Neural cell (in vitro differentiated cells): ENCODE results near the gene CLASP2. TPM values are rescaled to one million over a fixed set of nuclear protein-coding genes. Genes with fewer than 3 reads are reported as not detected.
A peak's percentile ranks its signal among the peaks of the same experiment; 100 is the strongest.

ENCODE experiments used
- H2AFZ ChIP-seq: fragments of 200-600, 300-800 bp; sonication (generic), shearing (Covaris generic); 2 replicates; pipeline ENCODE4 v1.6.0; 2014; ENCODE audit warnings: low read depth, mild to moderate bottlenecking, antibody characterized with exemption, low read length, moderate library complexity
- H3F3A ChIP-seq: fragments of 200-600 bp; shearing (Covaris generic); 2 replicates; pipeline ENCODE4 v1.6.1; 2016; ENCODE audit warnings: mild to moderate bottlenecking, moderate library complexity, mixed read lengths, antibody characterized with exemption, low read length; ENCODE audit not compliant: insufficient read depth, poor library complexity, severe bottlenecking
- H3K27ac ChIP-seq: fragments of 200-600, 300-800 bp; sonication (generic), shearing (Covaris generic); 2 replicates; pipeline ENCODE4 v1.5.1; 2014; ENCODE audit warnings: mild to moderate bottlenecking, low read length, moderate library complexity
- H3K27me3 ChIP-seq: fragments of 300-800, 200-600 bp; sonication (generic), shearing (Covaris generic); 2 replicates; pipeline ENCODE4 v1.6.0; 2014; ENCODE audit warnings: mild to moderate bottlenecking, low read depth, low read length, moderate library complexity; ENCODE audit not compliant: insufficient read depth
- H3K36me3 ChIP-seq: fragments of 300-800, 200-600 bp; sonication (generic), shearing (Covaris generic); 2 replicates; pipeline ENCODE4 v1.5.1; 2014; ENCODE audit warnings: mild to moderate bottlenecking, antibody characterized with exemption, low read length, moderate library complexity; ENCODE audit not compliant: insufficient read depth
- H3K4me2 ChIP-seq: fragments of 300-800, 200-600 bp; sonication (generic), shearing (Covaris generic); 2 replicates; pipeline ENCODE4 v1.6.0; 2014; ENCODE audit warnings: mild to moderate bottlenecking, low read length
- H3K4me3 ChIP-seq: fragments of 300-800, 200-600 bp; sonication (generic), shearing (Covaris generic); 2 replicates; pipeline ENCODE4 v1.5.1; 2014; ENCODE audit warnings: mild to moderate bottlenecking, low read length, moderate library complexity
- H3K79me2 ChIP-seq: fragments of 200-600 bp; shearing (Covaris generic); replicated peaks from 2 replicates; pipeline ENCODE4 v1.6.0; 2014; ENCODE audit warnings: mild to moderate bottlenecking, low read length, moderate library complexity; ENCODE audit not compliant: insufficient read depth
- H3K9ac ChIP-seq: fragments of 300-800, 200-600 bp; sonication (generic), shearing (Covaris generic); 2 replicates; pipeline ENCODE4 v1.6.1; 2016; ENCODE audit warnings: mild to moderate bottlenecking, low read length, mixed read lengths
- H3K9me2 ChIP-seq: fragments of 200-600 bp; shearing (Covaris generic); 2 replicates; pipeline ENCODE4 v1.6.1; 2016; ENCODE audit warnings: mild to moderate bottlenecking, low read length, mixed read lengths; ENCODE audit not compliant: insufficient read depth
- H3K9me3 ChIP-seq: fragments of 200-600, 300-800 bp; sonication (generic), shearing (Covaris generic); 2 replicates; pipeline ENCODE4 v1.6.1; 2016; ENCODE audit warnings: mild to moderate bottlenecking, mixed run types, low read length, moderate library complexity, mixed read lengths
- H4K20me1 ChIP-seq: fragments of 200-600 bp; shearing (Covaris generic); 2 replicates; pipeline ENCODE4 v1.6.1; 2016; ENCODE audit warnings: mild to moderate bottlenecking, mixed run types; ENCODE audit not compliant: insufficient read depth
- CTCF ChIP-seq: fragments of 450-650 bp; IDR thresholded peaks from 2 replicates; pipeline ENCODE4 v1.5.1; 2014; ENCODE audit warnings: antibody characterized with exemption, mild to moderate bottlenecking, moderate library complexity; ENCODE audit not compliant: poor library complexity, severe bottlenecking
- EP300 ChIP-seq: fragments of 450-650 bp; conservative IDR thresholded peaks from 2 replicates; pipeline ENCODE4 v1.6.1; 2014; ENCODE audit warnings: antibody characterized with exemption, mild to moderate bottlenecking, moderate library complexity; ENCODE audit not compliant: poor library complexity, severe bottlenecking
- EZH2 ChIP-seq: fragments of 200-600, 300-800 bp; shearing (Covaris generic), sonication (generic); IDR thresholded peaks from 2 replicates; pipeline ENCODE4 v1.6.1; 2014; ENCODE audit warnings: antibody characterized with exemption, low read length, borderline replicate concordance, mild to moderate bottlenecking; ENCODE audit not compliant: insufficient read depth, poor library complexity, severe bottlenecking
- MXI1 ChIP-seq: fragments of 450-650 bp; conservative IDR thresholded peaks from 2 replicates; pipeline ENCODE4 v1.6.1; 2014; ENCODE audit warnings: antibody characterized with exemption, mild to moderate bottlenecking; ENCODE audit not compliant: poor library complexity, severe bottlenecking
- POLR2AphosphoS5 ChIP-seq: IDR thresholded peaks from 2 replicates; pipeline ENCODE4 v1.6.1; 2012
- RAD21 ChIP-seq: fragments of 450-650 bp; conservative IDR thresholded peaks from 2 replicates; pipeline ENCODE4 v1.6.1; 2014; ENCODE audit warnings: antibody characterized with exemption, mild to moderate bottlenecking, moderate library complexity
- REST ChIP-seq: IDR thresholded peaks from 2 replicates; pipeline ENCODE4 v1.6.1; 2012; ENCODE audit warnings: borderline replicate concordance
- SMC3 ChIP-seq: fragments of 450-650 bp; conservative IDR thresholded peaks from 2 replicates; pipeline ENCODE4 v1.6.1; 2014; ENCODE audit warnings: antibody characterized with exemption, mild to moderate bottlenecking, moderate library complexity; ENCODE audit not compliant: poor library complexity
- TAF1 ChIP-seq: IDR thresholded peaks from 2 replicates; pipeline ENCODE4 v1.6.1; 2012; ENCODE audit warnings: low read depth
- polyA minus RNA-seq: library from RNA; depleted of rRNA, polyadenylated mRNA; stranded (reverse); fragments of >200 nt; gene quantifications from 2 replicates; pipeline ENCODE4 v1.2.3, GENCODE V29; 2014
- polyA plus RNA-seq: library from polyadenylated mRNA; depleted of rRNA; stranded (reverse); fragments of >200 nt; gene quantifications from 2 replicates; pipeline ENCODE4 v1.2.3, GENCODE V29; 2014

CLASP2 gene
- 911 and 938 TPM in 2 replicates for polyA plus RNA-seq
- polyA minus RNA-seq = 1,578 and 1,795 TPM in 2 replicates

GRCh38 chr3:33717866-33718594 is at the start of gene CLASP2:
Gene CLASP2, minus strand, starts transcription at chr3:33718254. Its CDS starts 252 bp downstream, at chr3:33718002.
- Histone ChIP-seq H3F3A (no peaks in the 10 kb centered on the region), H3K79me2 (peaks cover 14% of the 10 kb centered on the region), H3K9me3 (no peaks in the 10 kb centered on the region), H3K36me3 (no peaks in the 10 kb centered on the region), H3K27me3 (no peaks in the 10 kb centered on the region), H3K27ac (peak within 1 kb of the TSS; percentile 37), H3K9me2 (no peaks in the 10 kb centered on the region), H3K4me2 (peak within 1 kb of the TSS; percentile 93), H3K4me3 (peak within 1 kb of the TSS; percentile 91), H3K9ac (peak within 1 kb of the TSS; percentile 58), H2AFZ (peak within 1 kb of the TSS; percentile 86), H4K20me1 (no peaks in the 10 kb centered on the region)
- TF ChIP-seq TAF1 (no peak), RAD21 (peak; percentile 34), EP300 (no peak), CTCF (no peak), REST (no peak), MXI1 (peak; percentile 86), SMC3 (no peak), POLR2AphosphoS5 (peak; percentile 42), EZH2 (no peak)

- no peak overlapping the region for H3K4me3 ChIP-seq
- H2AFZ ChIP-seq = no peak overlapping the region
Observed at GRCh38 chr3:33758864-33759263, 40.8 kb upstream of the CLASP2 start.

More at GRCh38 chr3:33758864-33759263, 40.8 kb upstream of the CLASP2 start:
- H3F3A ChIP-seq = no peaks in the 10 kb centered on the region
- H3K27me3 ChIP-seq = no peaks in the 10 kb centered on the region
- TF ChIP-seq RAD21 (no peak), CTCF (no peak), SMC3 (no peak), EZH2 (no peak), EP300 (no peak), MXI1 (no peak), REST (no peak), TAF1 (no peak), POLR2AphosphoS5 (no peak)
- no peaks in the 10 kb centered on the region for H4K20me1 ChIP-seq
- no peaks in the 10 kb centered on the region for H3K79me2 ChIP-seq
- no peak overlapping the region for H3K4me2 ChIP-seq
- no peak overlapping the region for H3K9ac ChIP-seq
- H3K9me2 ChIP-seq = no peaks in the 10 kb centered on the region
- no peak overlapping the region for H3K27ac ChIP-seq
- no peaks in the 10 kb centered on the region for H3K9me3 ChIP-seq
- no peaks in the 10 kb centered on the region for H3K36me3 ChIP-seq
